Colonic mucosa (tissue), 4 donors: ENCODE measurements around the gene OTOP3. TPM values are rescaled to one million over a fixed set of nuclear protein-coding genes. Genes with fewer than 3 reads are reported as not detected.
"Not testable (repeated sequence)": the region's sequence is repeated elsewhere in the genome, so short reads cannot be mapped to it uniquely, and the experiment has no call there.

Source experiments
- DNase-seq: peaks from one replicate; pipeline ENCODE4 v3.0.0-alpha.2; 2020
- H3K27ac ChIP-seq: fragments of 200-600 bp; one replicate; pipeline ENCODE4 v1.8.0; 2021
- H3K27me3 ChIP-seq: fragments of 200-600 bp; one replicate; pipeline ENCODE4 v1.8.0; 2021
- H3K36me3 ChIP-seq: fragments of 200-600 bp; one replicate; pipeline ENCODE4 v1.8.0; 2021
- H3K4me1 ChIP-seq: fragments of 200-600 bp; one replicate; pipeline ENCODE4 v1.8.0; 2021; ENCODE audit warnings: mild to moderate bottlenecking
- H3K4me3 ChIP-seq: fragments of 200-600 bp; one replicate; pipeline ENCODE4 v1.8.0; 2021
- H3K9ac ChIP-seq, 2 donors: one replicate each; pipeline ENCODE4 v1.7.0; 2013; ENCODE audit warnings: control low read depth in 2 of 2, low read depth in 2 of 2, low read length in 2 of 2
- H3K9me3 ChIP-seq: fragments of 200-600 bp; one replicate; pipeline ENCODE4 v1.8.0; 2021
- intact Hi-C: fragments of 100-400 bp; cut with DNase I; formaldehyde crosslinking; loops from one replicate; pipeline ENCODE4 v1.14.1; 2022
- total RNA-seq, 2 donors: library from RNA; stranded (reverse); fragmentation: NEBNext Ultra II Directional in 1 of 2; extraction: Animal tissue kit (Norgen Biotek cat#: 25700) in 1 of 2; gene quantifications; one replicate each; pipeline ENCODE4 v1.2.1, GENCODE V29; 2021
- TF ChIP-seq, protein P1 (sequence below): fragments of 200-600 bp; IDR thresholded peaks from one replicate; pipeline ENCODE4 v1.8.0; 2022; ENCODE audit warnings: antibody characterized with exemption, mild to moderate bottlenecking
- donor health status: healthy.
- donor health status: DM: no; HTN: no; CAD: no.
- donor health status: DM: no; HTN: no; CAD: no.

Gene OTOP3
- total RNA-seq, 2 donors from 2014 or later: 0.40 TPM; not detected in 1

DNA sequence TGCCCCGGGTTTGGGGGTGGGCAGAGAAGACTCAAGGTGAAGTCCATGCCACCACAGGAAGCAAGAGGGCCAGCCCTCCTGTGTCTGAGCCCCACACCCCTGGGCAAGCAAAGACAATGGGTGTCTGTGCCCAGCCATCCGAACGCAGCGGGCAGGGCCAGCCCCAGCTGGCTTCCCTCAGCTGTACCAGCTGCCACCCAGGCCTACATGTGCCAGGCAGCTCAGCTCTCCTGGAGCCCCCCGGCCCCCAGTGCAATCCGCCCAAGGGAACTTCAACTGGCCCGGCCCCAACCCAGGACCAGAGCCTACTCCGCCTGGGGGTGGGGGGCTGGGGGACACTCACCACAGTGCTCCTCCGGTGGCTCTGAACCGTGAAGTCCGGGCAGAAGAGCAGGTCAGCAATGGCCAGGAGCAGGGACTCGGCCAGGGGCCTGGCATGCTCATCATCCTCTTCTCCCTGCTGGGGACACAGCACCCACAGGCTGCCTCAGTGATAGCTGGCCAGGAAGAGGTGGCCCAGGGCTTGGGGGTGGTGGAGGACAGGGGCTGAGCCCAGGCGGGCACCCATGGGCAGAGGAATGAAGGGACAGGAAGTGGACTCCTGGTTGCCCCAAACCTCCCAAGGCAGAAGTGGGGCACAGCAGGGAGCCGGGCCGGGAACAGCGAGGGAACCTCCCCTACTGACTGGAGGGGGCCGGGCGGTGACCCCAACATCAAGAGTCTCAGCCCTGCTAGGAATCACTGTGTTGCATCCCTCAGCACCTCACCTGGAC is 27.1 kb downstream of the OTOP3 start:
- Histone ChIP-seq H3K27me3 (no peaks in the 10 kb centered on the region), H3K9ac (no peak overlapping the region), H3K27ac (no peak overlapping the region), H3K4me1 (no peaks in the 10 kb centered on the region), H3K4me3 (no peak overlapping the region), H3K9me3 (no peaks in the 10 kb centered on the region), H3K36me3 (no peaks in the 10 kb centered on the region)
- TF ChIP-seq, protein P1, sequence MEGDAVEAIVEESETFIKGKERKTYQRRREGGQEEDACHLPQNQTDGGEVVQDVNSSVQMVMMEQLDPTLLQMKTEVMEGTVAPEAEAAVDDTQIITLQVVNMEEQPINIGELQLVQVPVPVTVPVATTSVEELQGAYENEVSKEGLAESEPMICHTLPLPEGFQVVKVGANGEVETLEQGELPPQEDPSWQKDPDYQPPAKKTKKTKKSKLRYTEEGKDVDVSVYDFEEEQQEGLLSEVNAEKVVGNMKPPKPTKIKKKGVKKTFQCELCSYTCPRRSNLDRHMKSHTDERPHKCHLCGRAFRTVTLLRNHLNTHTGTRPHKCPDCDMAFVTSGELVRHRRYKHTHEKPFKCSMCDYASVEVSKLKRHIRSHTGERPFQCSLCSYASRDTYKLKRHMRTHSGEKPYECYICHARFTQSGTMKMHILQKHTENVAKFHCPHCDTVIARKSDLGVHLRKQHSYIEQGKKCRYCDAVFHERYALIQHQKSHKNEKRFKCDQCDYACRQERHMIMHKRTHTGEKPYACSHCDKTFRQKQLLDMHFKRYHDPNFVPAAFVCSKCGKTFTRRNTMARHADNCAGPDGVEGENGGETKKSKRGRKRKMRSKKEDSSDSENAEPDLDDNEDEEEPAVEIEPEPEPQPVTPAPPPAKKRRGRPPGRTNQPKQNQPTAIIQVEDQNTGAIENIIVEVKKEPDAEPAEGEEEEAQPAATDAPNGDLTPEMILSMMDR: no peak
- intact Hi-C loops: loop anchor here (5.0 kb wide), 2 partner anchors 44 to 239 kb away; no protein-coding TSS in a partner anchor
- DNase-seq: no peak

GRCh38 chr17:74963656-74964055 is 28.0 kb downstream of the OTOP3 start:
- intact Hi-C loops: loop anchor here (5.0 kb wide), 2 partner anchors 44 to 239 kb away; no protein-coding TSS in a partner anchor
- no peaks in the 10 kb centered on the region for H3K36me3 ChIP-seq

DNA sequence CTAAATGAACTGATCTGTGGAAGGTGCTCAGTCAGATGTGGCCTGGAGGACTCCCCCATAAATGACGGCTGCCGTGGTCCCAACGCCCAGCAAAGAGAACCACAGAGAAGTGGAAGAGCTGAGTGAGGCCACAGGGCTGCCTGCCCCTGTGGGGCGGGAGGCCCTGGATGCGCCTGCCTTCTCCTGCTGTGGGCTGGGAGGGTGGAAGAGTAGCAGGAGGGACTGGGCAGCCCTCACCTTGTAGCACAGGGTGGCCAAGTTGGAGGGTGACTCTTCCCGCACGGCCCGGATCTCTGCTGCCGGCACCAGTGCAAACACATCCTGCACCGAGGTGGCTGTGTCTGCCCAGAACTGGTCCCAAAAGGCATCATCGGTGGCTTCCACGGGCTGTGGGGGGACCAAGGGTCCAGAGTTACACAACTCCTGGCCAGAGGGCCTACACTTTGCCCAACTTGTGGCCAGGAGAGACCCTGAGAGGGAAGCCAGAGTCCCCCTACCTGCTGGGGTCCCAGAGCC is 28.6 kb downstream of the OTOP3 start:
- TF ChIP-seq, protein P1: no peak
- intact Hi-C loops: loop anchor here (5.0 kb wide), 2 partner anchors 43 to 238 kb away; no protein-coding TSS in a partner anchor

More at GRCh38 chr17:74963656-74964055, 28.0 kb downstream of the OTOP3 start:
- Histone ChIP-seq H3K27ac (no peak overlapping the region), H3K4me1 (no peaks in the 10 kb centered on the region), H3K4me3 (no peak overlapping the region), H3K9me3 (no peaks in the 10 kb centered on the region), H3K9ac (no peak overlapping the region), H3K27me3 (no peaks in the 10 kb centered on the region)
- TF ChIP-seq, protein P1: no peak
- no peak for DNase-seq

GRCh38 chr17:74964988-74965622 is 29.4 kb downstream of the OTOP3 start:
- Histone ChIP-seq H3K4me1 (no peaks in the 10 kb centered on the region), H3K9ac (no peak overlapping the region), H3K27me3 (no peaks in the 10 kb centered on the region), H3K9me3 (no peaks in the 10 kb centered on the region), H3K4me3 (no peak overlapping the region), H3K36me3 (no peaks in the 10 kb centered on the region), H3K27ac (no peak overlapping the region)
- no peak for DNase-seq
- intact Hi-C loops: loop anchor here (5.0 kb wide), 2 partner anchors 42 to 237 kb away; no protein-coding TSS in a partner anchor
- TF ChIP-seq, protein P1: no peak

More for the DNA sequence above, 28.6 kb downstream of the OTOP3 start:
- H3K9me3 ChIP-seq: no peaks in the 10 kb centered on the region
- H3K27me3 ChIP-seq: no peaks in the 10 kb centered on the region
- no peaks in the 10 kb centered on the region for H3K36me3 ChIP-seq
- no peak overlapping the region for H3K4me3 ChIP-seq
- DNase-seq: no peak
- H3K4me1 ChIP-seq: no peaks in the 10 kb centered on the region
- H3K27ac ChIP-seq: no peak overlapping the region
- H3K9ac ChIP-seq: no peak overlapping the region

DNA sequence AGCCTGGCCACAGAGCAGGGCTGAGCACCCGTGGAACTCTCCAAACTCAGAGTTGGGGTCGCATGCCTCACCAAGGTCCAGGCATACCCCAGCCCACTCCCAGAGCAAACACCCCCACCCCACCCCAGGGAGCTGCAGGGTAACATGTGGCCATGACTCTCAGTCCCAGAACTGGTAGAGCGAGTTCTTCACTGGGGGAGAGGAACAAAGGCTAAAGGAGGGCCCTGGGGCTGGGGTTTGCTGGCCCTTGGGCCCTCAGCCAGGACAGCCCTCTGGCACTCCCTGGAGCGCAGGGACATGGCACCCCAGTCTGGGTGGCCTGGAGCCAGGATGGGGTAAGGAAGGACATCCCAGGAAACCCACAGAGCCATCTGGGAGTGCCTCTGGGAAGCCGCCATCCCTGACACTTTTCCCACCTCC is 32.7 kb downstream of the OTOP3 start:
- DNase-seq: peak; percentile 63
- Histone ChIP-seq H3K36me3 (no peaks in the 10 kb centered on the region), H3K9me3 (no peaks in the 10 kb centered on the region), H3K27me3 (no peaks in the 10 kb centered on the region), H3K4me1 (peaks cover 4% of the 10 kb centered on the region), H3K4me3 (no peak overlapping the region), H3K27ac (no peak overlapping the region), H3K9ac (no peak overlapping the region)
- intact Hi-C loops: no loop called here
- TF ChIP-seq, protein P1: no peak

- H3K9ac ChIP-seq, DNase-seq, H3K9me3 ChIP-seq, H3K36me3 ChIP-seq, H3K27me3 ChIP-seq, H3K27ac ChIP-seq, H3K4me1 ChIP-seq, H3K4me3 ChIP-seq, intact Hi-C loops: not testable (repeated sequence)
Measured at GRCh38 chr17:74969501-74969900, 33.8 kb downstream of the OTOP3 start.
